GM18519 (cell line): Measurements from ENCODE around the gene OR5AN1.

Experiments
- ATAC-seq: cut with Tn5 transposase; IDR thresholded peaks from one replicate; pipeline ENCODE4 v1.9.1; 2021; ENCODE audit warnings: mild to moderate bottlenecking, moderate library complexity; ENCODE audit not compliant: unreplicated experiment, low FRiP score

The OR5AN1 gene

DNA sequence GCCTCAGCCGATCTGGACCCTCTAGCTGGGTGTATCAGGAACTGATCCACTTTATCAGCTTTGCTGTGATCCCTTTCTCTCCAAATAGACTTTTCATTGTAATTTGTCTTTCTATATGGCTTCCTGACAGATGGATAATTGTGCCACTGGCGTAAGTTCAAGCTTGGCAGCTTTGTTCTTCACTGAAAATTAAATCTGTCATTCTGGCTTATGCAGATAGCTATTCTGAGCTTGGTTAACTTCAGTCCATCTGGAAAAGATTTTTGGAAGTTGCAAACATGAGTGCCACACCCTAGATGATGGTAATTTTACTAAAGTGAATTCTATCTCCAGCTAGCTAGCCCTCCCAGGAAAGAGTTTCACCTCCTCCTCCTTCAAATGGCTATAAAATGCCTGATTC, 59.5 kb downstream of the OR5AN1 start:
- ATAC-seq = no peak
